Measurements from ENCODE around the gene DVL3. TPM values are rescaled to one million over a fixed set of nuclear protein-coding genes. Genes with fewer than 3 reads are reported as not detected.

DVL3 gene
- total RNA-seq, 2 experiments from 2014 or later, result 30.0 to 31.7 TPM

- Histone ChIP-seq H3K4me1 (ENCODE audit: insufficient read depth, low read length) (peaks cover 32% of the 10 kb centered on the region), H3K9me3 (ENCODE audit: control insufficient read depth in 1 of 2, insufficient read depth in 1 of 2, low read length in 2 of 2) (no peaks in the 10 kb centered on the region), H3K27me3 (ENCODE audit: control insufficient read depth in 1 of 2, insufficient read depth in 2 of 2, low read length in 2 of 2) (no peaks in the 10 kb centered on the region), H3K36me3 (ENCODE audit: insufficient read depth, low read length) (peaks cover 68% of the 10 kb centered on the region), H3K4me3 (ENCODE audit: low read length) (peak within 1 kb of the TSS; percentile 81), H3K27ac (ENCODE audit: low read depth in 1 of 2, low read length in 2 of 2) (peak within 1 kb of the TSS; percentile 15 to 69)
- TF ChIP-seq, protein P1, sequence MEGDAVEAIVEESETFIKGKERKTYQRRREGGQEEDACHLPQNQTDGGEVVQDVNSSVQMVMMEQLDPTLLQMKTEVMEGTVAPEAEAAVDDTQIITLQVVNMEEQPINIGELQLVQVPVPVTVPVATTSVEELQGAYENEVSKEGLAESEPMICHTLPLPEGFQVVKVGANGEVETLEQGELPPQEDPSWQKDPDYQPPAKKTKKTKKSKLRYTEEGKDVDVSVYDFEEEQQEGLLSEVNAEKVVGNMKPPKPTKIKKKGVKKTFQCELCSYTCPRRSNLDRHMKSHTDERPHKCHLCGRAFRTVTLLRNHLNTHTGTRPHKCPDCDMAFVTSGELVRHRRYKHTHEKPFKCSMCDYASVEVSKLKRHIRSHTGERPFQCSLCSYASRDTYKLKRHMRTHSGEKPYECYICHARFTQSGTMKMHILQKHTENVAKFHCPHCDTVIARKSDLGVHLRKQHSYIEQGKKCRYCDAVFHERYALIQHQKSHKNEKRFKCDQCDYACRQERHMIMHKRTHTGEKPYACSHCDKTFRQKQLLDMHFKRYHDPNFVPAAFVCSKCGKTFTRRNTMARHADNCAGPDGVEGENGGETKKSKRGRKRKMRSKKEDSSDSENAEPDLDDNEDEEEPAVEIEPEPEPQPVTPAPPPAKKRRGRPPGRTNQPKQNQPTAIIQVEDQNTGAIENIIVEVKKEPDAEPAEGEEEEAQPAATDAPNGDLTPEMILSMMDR (IDR thresholded peaks at IDR 0.05), result no peak
- peaks cover 97% of the 10 kb centered on the region for H3K36me3 Mint-ChIP-seq (ENCODE audit: low read depth)
- H3K4me1 Mint-ChIP-seq (ENCODE audit: low read depth), result peaks cover 47% of the 10 kb centered on the region
- H3K9me3 Mint-ChIP-seq, result no peaks in the 10 kb centered on the region
- peak within 1 kb of the TSS; percentile 99 for H3K4me3 Mint-ChIP-seq
- DNase-seq (peak in 1 of 14 experiments; percentile 5), ATAC-seq (ENCODE audit: poor library complexity) (peak; percentile 15)
- intact Hi-C loops (cut with DNase I, micrococcal nuclease), result loop anchor here (1.0 to 10.0 kb wide), 10 partner anchors 18 to 626 kb away; partner anchors contain the start of genes EIF2B5 (in 2 of the 2), ABCC5 (in 1 of the 2), ALG3 (in 1 of the 2) and CLCN2 (in 1 of the 2)
- POLR2A ChIA-PET, result interaction anchor here (1.0 to 3.0 kb wide), 7 partner anchors 11 to 130 kb away, joined by 3 to 25 read pairs (median 5); partner anchors contain the start of genes AP2M1, DVL3, EIF2B5 and VWA5B2
- CTCF ChIA-PET, result interaction anchor here (1.2 to 2.4 kb wide), 3 partner anchors 12 to 63 kb away, joined by 3 to 7 read pairs (median 4); partner anchors contain the start of genes AP2M1 and EEF1AKMT4
- H3K27ac Mint-ChIP-seq, result peak within 1 kb of the TSS; percentile 87
- H3K27me3 Mint-ChIP-seq, result no peaks in the 10 kb centered on the region
These were observed 31.2 kb downstream of the DVL3 start, which contains the start of gene ABCF3 for GRCh38 chr3:184186184-184186901. Gene ABCF3 (plus strand): TSS chr3:184186199. CDS start chr3:184186208, 9 bp downstream.

- Mint-ChIP-seq H3K27ac (peak overlapping the region; percentile 87), H3K9me3 (no peaks in the 10 kb centered on the region), H3K36me3 (ENCODE audit: low read depth) (peaks cover 97% of the 10 kb centered on the region), H3K27me3 (no peaks in the 10 kb centered on the region), H3K4me1 (ENCODE audit: low read depth) (peaks cover 47% of the 10 kb centered on the region), H3K4me3 (peak overlapping the region; percentile 99)
- Histone ChIP-seq H3K9me3 (ENCODE audit: control insufficient read depth in 1 of 2, insufficient read depth in 1 of 2, low read length in 2 of 2) (no peaks in the 10 kb centered on the region), H3K27me3 (ENCODE audit: control insufficient read depth in 1 of 2, insufficient read depth in 2 of 2, low read length in 2 of 2) (no peaks in the 10 kb centered on the region), H3K36me3 (ENCODE audit: insufficient read depth, low read length) (peaks cover 67% of the 10 kb centered on the region), H3K27ac (ENCODE audit: low read depth in 1 of 2, low read length in 2 of 2) (peak overlapping the region in 1 of 2 donors; percentile 9), H3K4me3 (ENCODE audit: low read length) (peak overlapping the region; percentile 81), H3K4me1 (ENCODE audit: insufficient read depth, low read length) (peaks cover 32% of the 10 kb centered on the region)
- ATAC-seq (ENCODE audit: poor library complexity) (no peak), DNase-seq (peak in 1 of 14 experiments; percentile 24)
- TF ChIP-seq, protein P1 (IDR thresholded peaks at IDR 0.05), result no peak
- CTCF ChIA-PET, result interaction anchor here (1.2 to 2.4 kb wide), 2 partner anchors 12 to 63 kb away, joined by 3 to 7 read pairs; partner anchors contain the start of genes AP2M1 and EEF1AKMT4
- POLR2A ChIA-PET, result interaction anchor here (1.0 to 1.7 kb wide), 4 partner anchors 12 to 129 kb away, joined by 3 to 6 read pairs (median 5); partner anchors contain the start of genes AP2M1, DVL3 and VWA5B2
- intact Hi-C loops (cut with DNase I, micrococcal nuclease), result loop anchor here (1.0 to 10.0 kb wide), 10 partner anchors 18 to 625 kb away; partner anchors contain the start of genes EIF2B5 (in 2 of the 2), ABCC5 (in 1 of the 2), ALG3 (in 1 of the 2) and CLCN2 (in 1 of the 2)
These were observed 31.7 kb downstream of the DVL3 start for GRCh38 chr3:184186902-184187207.

DNA sequence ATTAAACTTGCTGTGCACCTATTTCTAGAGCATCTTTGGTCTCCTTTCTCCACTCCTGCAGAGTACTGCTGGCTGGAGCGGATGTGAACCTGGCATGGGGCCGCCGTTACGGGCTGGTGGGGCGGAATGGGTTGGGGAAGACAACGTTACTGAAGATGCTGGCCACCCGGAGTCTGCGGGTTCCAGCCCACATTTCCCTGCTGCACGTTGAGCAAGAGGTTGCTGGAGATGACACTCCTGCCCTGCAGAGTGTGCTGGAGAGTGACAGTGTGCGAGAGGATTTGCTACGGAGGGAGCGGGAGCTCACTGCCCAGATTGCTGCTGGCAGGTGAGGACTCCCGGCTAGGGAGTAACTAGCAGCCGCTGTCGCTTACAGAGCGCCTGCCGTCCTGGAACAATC is 32.9 kb downstream of the DVL3 start:
- Mint-ChIP-seq H3K9me3 (no peaks in the 10 kb centered on the region), H3K4me3 (peak overlapping the region; percentile 99), H3K4me1 (ENCODE audit: low read depth) (peaks cover 47% of the 10 kb centered on the region), H3K27me3 (no peaks in the 10 kb centered on the region), H3K27ac (no peak overlapping the region), H3K36me3 (ENCODE audit: low read depth) (peaks cover 97% of the 10 kb centered on the region)
- Histone ChIP-seq H3K27me3 (ENCODE audit: control insufficient read depth in 1 of 2, insufficient read depth in 2 of 2, low read length in 2 of 2) (no peaks in the 10 kb centered on the region), H3K27ac (ENCODE audit: low read depth in 1 of 2, low read length in 2 of 2) (no peak overlapping the region), H3K9me3 (ENCODE audit: control insufficient read depth in 1 of 2, insufficient read depth in 1 of 2, low read length in 2 of 2) (no peaks in the 10 kb centered on the region), H3K4me1 (ENCODE audit: insufficient read depth, low read length) (peaks cover 32% of the 10 kb centered on the region), H3K4me3 (ENCODE audit: low read length) (no peak overlapping the region), H3K36me3 (ENCODE audit: insufficient read depth, low read length) (peaks cover 67% of the 10 kb centered on the region)
- intact Hi-C loops (cut with DNase I, micrococcal nuclease), result loop anchor here (5.0 to 10.0 kb wide), 7 partner anchors 51 to 624 kb away; partner anchors contain the start of genes EIF2B5 (in 2 of the 2), ABCC5 (in 1 of the 2), ALG3 (in 1 of the 2) and CLCN2 (in 1 of the 2)
- no peak for ATAC-seq (ENCODE audit: poor library complexity)
- TF ChIP-seq, protein P1 (IDR thresholded peaks at IDR 0.05), result no peak
- CTCF ChIA-PET, result no interaction called here
- peak in 1 of 14 experiments; percentile 11 for DNase-seq
- POLR2A ChIA-PET, result no interaction called here

Data from CD4-positive, alpha-beta T cell (primary cell).